NCI-H2196 (cell line): ENCODE measurements around the gene WDR46.

Source experiments
- DNase-seq: peaks from one replicate; lab custom pipeline; 2025; ENCODE audit not compliant: unreplicated experiment; lab: John Stamatoyannopoulos, UW

WDR46 gene

GRCh38 chr6:33314515-33314942 is 25.5 kb upstream of the WDR46 start:
- DNase-seq: peak; percentile 78

- DNase-seq: no peak
These were observed 24.9 kb upstream of the WDR46 start, which contains the start of gene TAPBP for GRCh38 chr6:33313709-33314514. TAPBP (minus strand) TSS chr6:33314078; CDS start chr6:33314041, 37 bp downstream.

DNA sequence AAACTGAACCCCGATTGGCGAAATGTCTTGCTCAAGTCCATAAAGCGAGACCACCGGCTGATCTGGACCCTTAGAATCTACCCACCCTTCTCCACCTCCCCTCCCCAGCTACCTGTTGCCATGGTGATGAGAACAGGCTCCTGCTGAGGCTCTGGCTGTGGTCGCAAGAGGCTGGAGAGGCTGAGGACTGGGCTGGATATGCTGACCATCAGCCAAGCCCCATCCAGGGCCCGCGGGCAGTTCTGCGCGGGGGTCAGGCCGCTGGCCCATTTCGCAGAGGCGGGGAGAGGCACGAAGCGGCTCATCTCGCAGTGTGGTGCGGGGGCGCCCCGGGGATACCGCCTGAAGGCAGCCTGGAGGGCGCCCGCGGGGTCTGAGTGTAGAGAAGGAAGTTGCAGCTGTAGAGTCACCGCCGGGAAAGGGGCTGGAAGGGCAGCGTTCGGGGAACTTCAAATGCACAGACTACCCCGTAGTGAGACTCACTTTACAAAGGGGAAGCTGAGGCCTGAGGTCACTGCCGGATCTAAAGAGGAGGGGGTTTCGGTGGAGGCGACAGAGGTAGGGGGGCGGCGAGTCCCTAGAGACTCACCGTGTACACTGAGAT is 24.2 kb upstream of the WDR46 start:
- DNase-seq: no peak

DNA sequence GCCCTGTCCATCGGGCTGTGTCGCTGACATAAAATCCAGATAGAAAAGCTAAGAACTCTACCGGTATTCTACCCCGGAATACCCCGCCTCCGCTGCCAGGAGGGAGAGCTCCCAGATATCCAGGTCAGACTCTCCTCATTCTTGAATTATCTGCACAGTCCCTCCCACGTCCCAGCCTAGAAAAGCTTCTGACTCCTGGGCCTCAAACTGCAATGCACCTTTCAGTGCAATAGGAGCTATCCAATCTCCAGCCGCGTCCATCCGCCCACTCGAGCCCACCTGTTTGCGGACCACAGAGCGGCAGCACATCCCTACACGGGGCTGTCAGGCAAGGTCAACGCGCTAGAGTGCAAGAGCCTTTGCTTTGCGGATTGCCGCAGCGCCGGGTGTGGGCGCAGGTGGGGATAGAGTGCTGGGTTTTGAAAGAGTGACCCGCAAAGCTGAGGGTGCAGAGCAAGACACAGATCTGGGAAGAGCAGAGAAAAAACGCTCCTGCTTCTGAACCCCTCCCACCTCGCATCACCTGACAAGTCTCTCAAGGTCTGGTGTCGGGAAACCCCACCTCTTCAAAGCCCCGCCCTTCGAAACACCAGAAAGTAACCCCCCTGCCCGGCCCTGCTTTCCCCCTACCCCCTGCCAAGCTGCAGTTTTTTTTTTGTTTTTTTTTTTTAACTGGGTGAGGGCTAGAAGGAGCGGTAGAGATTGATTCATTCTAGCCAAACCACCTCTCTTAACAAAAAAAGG is 23.5 kb upstream of the WDR46 start:
- peak; percentile 89 for DNase-seq

GRCh38 chr6:33306356-33306755 is 17.3 kb upstream of the WDR46 start:
- no peak for DNase-seq

DNA sequence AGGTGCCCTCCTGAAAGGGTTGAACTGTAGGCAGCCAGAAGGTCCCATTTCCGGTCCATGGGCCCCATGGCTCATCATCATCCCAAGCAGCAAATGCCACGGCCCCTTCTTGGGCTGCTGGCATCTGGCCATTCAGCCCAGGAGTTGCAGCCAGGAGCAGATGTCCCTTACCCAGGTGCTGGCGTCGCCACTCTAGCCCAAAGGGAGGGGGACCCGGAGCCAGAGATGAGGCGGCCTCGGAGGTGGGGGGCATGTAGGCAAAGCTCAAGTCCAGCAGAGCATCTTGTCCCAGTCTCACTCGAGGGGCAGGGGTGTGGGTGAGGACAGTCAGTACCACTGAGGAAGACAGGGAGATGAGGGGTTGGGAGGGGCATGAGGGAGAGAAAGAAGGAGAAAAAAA is 16.0 kb upstream of the WDR46 start:
- no peak for DNase-seq

- DNase-seq: no peak
These were observed 15.2 kb upstream of the WDR46 start for GRCh38 chr6:33304216-33304615.

DNA sequence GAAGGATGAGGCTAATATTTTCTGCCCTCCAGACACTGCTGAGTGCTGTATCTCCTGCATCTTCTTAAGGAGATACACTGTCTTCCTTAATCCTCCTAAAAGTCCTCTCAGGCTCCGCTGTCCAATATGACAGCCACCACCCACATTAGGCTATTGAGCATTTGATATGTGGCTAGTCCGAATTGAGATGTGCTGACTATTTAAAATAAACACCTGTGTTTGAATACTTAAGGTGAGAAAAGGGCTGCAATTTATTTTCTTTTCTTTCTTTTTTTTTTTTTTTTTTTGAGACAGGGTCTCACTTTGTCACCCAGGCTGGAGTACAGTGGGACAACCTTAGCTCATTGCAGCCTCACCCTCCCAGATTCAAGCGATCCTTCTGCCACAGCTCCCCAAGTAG is 12.8 kb upstream of the WDR46 start:
- DNase-seq: no peak

- DNase-seq: peak; percentile 93
These were observed 10.4 kb upstream of the WDR46 start for GRCh38 chr6:33299237-33299944.

- peak; percentile 71 for DNase-seq
These were observed 9.8 kb upstream of the WDR46 start, which contains the start of gene RGL2 for GRCh38 chr6:33298773-33299236. RGL2 (minus strand) TSS chr6:33298942; CDS start chr6:33298610, 332 bp downstream.

DNA sequence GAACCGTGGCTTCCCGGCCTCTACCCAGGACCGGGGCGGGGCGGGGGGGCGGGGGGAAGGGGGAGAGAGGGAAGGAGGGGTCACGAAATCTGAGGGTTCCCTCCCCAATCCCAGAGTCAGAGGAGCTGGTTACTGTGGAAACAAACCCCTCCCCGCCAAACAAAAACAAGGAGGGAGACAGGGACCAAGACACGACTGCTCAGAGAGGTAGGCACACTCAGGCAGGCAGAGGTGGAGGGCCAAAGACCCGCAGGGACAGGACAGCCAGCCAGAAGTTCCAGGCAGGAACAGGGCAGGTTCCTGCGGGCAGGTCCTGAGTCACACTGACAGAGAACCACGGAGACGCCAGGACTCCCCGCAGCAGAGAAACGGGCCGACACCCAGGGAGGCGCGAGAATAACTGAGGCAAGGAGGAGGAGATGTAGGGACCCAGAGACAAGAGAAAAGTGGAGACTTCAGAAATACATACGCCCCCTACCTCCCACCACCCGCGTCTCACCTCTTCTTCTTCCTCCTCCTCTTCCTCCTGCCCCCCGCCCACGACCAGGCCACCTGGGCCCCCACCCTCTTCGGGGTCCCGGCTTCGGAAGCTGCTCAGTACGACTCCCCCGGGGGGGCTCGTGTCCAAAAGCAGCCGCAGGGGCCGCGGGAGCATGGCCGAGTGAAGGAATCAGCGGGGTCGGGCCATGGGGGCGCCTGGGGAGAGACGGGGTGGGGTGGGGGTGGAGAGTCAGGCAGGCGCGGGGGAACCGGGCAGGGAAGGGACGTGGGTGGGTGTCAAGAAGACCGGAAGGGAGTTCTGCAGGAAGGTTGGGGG is 9.1 kb upstream of the WDR46 start:
- peak; percentile 71 for DNase-seq

- peak; percentile 56 for DNase-seq
These were observed 8.4 kb upstream of the WDR46 start for GRCh38 chr6:33297406-33297955.

DNA sequence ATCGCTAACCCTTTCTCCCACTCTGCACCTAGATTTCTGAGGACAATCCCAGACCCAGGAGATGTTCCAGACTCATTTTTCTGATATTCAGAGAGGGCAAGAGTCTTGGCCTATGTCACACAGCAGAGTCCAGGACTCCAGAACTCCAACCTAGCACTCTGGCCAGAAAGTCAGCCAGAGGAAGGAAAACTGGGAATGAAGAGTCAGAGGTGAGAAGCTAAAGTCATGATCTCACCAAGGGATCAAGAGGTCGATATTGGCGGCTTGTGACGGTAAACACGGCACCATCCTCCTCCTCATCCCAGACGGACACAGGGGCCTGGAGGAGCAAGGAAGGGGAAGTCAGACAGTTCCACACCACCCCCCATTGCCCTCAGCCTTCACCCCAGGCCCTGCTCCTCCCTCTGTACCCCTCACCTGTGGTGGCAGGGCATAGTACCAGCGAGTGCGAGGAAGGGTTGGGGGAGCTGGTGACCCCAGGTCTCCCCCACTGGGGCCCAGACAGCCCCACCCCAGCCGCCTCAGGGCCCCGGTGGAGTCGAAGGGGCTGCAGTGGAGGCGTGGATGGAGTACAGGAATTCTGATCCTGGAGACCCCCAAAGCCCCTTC is 7.9 kb upstream of the WDR46 start:
- no peak for DNase-seq

DNA sequence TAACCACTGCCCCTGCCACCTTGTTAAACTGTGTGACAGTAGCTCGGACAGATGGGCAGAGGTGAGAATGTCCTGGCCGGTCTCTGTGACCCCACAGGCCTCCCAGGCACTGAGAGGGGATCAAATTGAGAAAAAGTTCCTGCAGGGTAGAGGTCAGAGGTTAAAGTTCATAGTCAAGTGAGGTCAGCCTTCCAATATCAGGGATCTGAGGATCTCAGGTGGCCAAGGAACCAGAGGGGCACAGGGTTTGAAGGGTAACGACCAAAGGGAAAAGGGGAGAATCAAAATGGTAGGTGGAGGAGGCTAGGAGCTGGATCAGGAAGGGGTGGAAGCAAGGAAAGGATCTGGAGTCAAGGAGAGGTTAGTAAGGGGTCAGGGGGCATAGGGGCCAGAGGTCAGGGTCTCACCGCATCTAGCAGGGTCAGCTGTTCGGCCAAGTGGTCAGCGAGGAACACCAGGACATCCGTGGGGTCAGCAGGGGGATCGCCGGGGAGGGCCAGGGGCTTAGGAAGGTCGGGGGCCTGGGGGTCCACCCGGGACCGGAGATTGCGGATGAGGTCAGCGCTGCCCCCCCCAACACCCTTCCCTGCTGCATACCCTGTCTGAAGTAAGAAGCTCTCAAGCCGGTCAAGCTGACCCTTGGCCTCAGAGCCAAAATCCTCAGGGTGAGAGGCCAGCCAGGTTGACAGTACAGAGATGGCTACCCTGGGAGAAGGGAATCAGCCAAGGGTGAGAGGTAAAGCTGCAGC is 6.8 kb upstream of the WDR46 start:
- no peak for DNase-seq

- no peak for DNase-seq
These were observed 5.2 kb upstream of the WDR46 start for GRCh38 chr6:33294086-33294823.

DNA sequence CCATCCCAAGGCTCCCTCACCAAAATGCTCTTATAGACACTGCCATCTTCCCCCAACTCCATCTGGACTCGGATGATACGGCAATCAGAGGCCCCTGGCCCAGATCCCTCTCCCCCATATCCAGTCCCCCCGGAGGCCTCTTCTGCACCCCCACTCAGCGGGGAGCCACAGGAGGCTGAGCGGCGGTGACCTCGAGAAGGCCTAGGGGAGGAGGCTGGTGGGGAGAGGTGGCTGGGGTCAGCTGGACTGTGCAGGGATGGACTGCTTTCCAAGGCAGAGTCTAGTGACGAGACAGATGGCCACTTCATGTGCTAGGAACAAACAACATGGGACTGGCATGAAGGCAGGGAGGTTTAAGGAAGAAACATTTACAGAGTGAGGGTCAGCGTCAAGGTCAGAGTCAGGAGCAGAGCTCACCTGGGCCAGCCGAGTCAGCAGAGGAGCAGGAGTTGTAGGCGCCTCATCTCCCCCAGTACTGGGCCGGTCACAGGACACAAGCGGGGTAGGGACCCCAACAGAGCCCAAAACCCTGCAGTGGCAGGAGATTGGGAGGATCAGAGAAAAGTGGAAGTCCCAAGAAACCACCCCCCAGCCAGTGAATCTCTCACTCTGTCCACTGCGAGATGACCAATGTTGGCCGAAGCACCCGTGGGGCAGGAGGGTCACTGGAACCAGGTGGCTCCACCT is 4.1 kb upstream of the WDR46 start:
- no peak for DNase-seq

GRCh38 chr6:33290459-33290858 is 1.4 kb upstream of the WDR46 start:
- DNase-seq: no peak
